HG03175 (cell line): Measurements from ENCODE around the gene MMP8.
A peak's percentile ranks its signal among the peaks of the same experiment; 100 is the strongest.

Source experiments
- ATAC-seq: cut with Tn5 transposase; IDR thresholded peaks from one replicate; pipeline ENCODE4 v1.9.1; 2021; ENCODE audit warnings: mild to moderate bottlenecking, moderate library complexity; ENCODE audit not compliant: unreplicated experiment

Gene MMP8

GRCh38 chr11:102722821-102723220, 1.9 kb downstream of the MMP8 start:
- ATAC-seq, result no peak

DNA sequence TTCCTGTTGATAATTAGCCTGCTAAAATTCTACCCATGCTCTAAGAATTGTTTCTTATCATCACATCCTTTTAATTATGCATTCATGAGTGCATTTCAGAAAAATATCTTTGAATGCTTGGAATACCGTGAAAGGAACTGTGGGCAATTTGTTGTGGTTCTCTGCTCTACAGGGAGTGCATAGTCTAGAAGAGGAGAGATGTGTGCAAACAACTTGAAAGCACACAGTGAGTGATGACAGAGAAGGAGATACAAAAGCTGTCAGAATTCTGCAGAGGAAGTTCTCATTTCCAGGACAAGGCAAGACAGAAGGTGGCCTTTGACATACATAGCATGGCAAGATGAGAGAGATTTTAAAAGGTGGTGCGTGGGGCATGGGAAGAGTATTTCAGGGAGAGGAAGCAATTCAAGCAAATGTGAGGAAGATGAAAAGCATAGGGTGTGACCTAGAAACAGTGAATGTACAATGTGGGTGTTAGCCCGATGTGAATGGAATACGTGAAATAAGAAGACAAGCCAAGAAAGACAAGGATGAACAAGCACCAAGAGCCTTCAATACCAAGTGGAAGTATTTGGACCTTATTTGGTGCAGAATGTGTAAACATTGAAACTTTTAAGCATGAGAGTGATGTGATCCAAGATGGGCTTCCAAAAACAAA, 5.0 kb downstream of the MMP8 start:
- ATAC-seq, result no peak

- no peak for ATAC-seq
Measured at GRCh38 chr11:102717280-102717679, 7.5 kb downstream of the MMP8 start.

- ATAC-seq, result peak; percentile 80
Measured at GRCh38 chr11:102716527-102716926, 8.2 kb downstream of the MMP8 start.

DNA sequence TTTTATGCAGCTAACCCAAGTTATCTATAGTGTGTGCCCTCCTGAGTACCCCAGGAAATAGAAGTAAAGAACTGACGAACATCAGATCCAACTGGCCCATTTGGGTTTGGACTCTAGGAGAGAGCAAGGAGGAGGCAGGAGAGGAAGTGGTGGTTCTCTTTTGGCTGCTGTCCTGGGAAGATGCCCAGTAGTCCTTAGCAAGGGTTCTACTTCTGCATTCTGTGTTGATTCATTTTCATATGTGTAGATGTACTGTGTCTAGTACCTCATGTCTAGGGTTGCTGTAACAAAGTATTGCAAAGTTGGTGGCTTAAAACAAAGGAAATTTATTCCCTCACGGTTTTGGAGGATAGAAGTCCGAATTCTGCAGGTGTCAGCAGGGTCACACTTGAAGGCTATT, 12.6 kb downstream of the MMP8 start:
- ATAC-seq, result no peak

- no peak for ATAC-seq
Measured at GRCh38 chr11:102709201-102709945, 15.4 kb downstream of the MMP8 start.

DNA sequence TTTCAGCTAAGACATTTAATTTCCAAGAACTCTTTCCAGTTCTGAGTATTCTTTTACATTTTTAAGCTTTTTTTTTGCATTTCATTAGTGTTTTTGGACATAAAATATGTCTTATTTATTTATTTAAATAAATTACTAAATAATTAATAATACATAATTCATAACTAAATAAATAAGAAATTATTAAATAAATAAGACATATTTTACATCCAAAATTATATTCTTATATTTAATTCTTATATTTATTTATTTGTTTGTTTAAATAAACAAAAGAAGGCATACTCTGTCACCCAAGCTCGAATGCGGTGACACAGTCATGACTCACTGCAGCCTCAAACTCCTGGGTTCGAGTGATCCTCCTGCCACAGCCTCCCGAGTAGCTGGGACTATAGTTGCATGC, 16.1 kb downstream of the MMP8 start:
- ATAC-seq, result no peak

- ATAC-seq, result no peak
Measured at GRCh38 chr11:102705626-102706025, 19.1 kb downstream of the MMP8 start, which contains the start of gene MMP27. TSS of gene MMP27 (minus strand) at chr11:102705769. CDS start at chr11:102705714, 55 bp downstream.

GRCh38 chr11:102704841-102705240, 19.9 kb downstream of the MMP8 start:
- no peak for ATAC-seq

- ATAC-seq, result no peak
Measured at GRCh38 chr11:102703826-102704493, 20.8 kb downstream of the MMP8 start.

GRCh38 chr11:102695201-102695600, 29.6 kb downstream of the MMP8 start:
- no peak for ATAC-seq

GRCh38 chr11:102685754-102686153, 39.0 kb downstream of the MMP8 start:
- no peak for ATAC-seq

DNA sequence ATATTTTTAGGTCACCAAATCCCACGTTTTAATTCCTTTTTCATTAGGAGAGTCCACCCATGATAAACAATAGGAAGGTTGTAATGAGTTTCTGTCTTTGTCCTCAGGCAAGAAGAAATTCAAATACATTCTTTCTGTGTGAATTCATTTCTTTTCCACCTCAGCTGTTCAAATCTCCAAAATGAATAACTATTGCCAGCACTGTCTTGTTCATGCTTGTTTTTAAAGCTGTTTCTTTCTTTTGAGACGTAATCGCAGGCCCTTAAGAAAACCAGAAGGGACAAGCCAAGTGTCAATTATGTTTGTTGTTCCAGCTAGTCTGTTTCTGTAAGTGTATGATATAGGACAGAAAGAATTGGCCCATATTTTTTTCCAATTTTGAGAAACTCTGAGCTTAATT, 39.4 kb downstream of the MMP8 start:
- no peak for ATAC-seq

DNA sequence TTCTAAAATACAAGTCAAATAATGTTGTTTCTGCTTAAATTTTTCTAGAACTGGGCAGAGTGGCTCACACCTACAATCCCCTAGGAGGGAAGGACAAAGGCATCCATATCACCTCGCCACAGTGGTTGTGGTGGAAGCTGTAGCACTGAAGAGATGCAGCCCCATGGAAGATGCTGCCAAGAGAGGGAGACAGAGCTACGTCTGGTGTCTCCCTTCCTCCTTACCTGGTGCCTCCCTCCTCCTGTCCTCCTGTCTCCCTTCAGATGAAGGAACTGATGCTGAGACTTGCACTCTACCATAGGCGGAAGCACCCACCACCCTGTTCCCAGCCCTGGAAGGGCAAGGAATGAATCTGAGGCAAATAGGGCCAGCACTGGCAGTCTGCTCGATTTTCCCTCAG, 41.5 kb downstream of the MMP8 start:
- ATAC-seq, result no peak

DNA sequence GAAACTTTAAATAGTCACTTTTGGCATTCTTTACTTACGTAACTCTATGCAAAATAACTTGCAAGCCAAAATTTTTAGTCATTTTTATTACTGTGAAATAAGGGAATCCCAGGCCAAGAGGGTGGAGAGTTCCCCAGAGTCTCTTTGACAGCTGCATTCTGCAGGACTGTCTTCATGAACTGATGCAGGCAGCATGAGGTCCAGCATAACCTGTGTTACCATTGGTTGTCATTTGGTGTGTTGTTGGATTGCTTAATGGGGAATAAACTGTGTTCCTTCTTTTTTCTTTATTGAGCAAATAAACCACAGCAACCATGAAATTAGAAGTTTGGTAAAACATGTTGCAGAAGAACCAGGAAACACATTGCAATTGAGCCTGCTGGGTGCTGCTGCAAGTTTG, 43.8 kb downstream of the MMP8 start:
- ATAC-seq, result no peak

DNA sequence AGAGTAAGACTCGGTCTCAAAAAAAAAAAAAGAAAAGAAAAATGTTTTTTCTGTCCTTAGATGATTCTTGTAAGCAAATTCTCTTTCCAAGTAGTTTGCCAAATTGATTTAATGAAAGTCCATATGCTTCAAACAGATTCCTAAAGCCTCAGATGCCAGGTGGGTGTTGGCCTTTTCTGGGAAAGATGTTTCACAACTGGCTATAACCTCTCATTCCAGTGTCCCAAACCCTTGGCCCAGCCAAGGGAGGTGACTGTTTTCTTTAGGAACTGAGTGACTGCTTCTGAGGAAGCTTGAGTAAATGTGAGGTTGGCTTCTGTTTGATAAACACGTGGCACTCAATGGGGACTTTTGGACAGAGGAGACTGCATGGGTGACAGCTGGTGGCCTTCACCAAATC, 46.7 kb downstream of the MMP8 start:
- no peak for ATAC-seq

- no peak for ATAC-seq
Measured at GRCh38 chr11:102676084-102676483, 48.7 kb downstream of the MMP8 start.

DNA sequence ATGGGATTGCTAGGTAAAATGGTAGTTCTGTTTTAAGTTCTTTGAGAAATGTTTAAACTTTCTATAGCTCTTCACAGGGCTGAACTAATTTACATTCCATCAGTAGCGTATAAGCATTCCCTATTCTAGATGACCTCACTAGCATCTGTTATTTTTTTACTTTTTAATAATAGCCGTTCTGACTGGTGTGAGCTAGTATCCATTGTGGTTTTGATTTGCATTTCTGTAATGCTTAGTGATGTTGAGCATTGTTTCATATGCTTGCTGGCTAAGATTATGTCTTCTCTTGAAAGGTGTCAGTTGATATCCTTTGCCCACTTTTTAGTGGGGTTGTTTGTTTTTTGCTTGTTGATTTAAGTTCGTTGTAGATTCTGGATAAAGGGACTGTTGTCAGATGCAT, 55.1 kb downstream of the MMP8 start:
- ATAC-seq, result peak; percentile 60

DNA sequence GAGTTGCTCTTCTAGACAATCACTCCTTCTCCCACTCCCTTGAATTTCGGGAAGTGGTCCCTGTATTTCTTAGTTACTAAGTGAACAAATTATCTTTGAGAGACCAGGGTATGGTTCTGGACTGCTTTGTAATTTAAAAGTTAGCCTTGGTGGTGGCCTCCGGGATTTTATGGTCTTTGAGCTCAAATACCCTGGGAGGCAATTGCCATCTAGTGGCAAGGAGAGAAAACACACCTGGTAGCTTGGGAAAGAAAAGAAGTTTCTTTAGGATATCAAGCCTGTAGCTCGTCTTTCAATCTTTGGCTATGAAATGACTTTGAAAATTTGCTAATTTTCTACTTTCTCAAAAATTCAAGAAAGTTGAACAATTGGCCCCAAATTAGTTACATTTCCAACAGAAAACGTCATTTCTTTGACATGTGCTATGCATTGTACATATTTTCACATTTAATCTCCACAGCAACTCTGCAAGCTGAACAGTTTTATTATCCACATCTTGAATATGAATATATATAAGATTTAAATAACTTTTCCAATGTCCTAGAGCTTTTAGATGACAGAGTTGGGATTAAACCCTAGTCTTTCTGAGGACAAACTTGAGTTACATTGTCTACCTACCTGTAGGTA, 58.3 kb downstream of the MMP8 start:
- ATAC-seq, result peak; percentile 55

- ATAC-seq, result no peak
Measured at GRCh38 chr11:102664001-102664752, 60.6 kb downstream of the MMP8 start.

DNA sequence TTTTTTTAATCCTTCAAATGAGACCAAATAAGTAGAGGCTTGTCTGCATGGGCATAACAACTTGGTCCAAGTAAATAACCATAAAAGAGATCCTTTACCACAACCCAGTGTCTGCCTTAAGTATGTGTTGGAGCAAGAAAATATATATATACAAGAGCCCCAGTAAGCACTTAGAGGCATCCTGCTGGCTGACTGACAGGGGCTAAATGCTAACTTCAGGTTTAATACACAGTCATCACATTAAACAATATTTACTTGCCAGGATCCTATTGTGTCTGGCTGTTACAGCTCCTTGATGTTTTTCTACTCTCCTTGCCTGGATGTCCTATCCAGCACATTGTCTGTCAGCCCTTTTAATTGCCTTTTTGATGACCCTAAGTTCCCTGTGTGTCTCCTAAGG, 62.1 kb downstream of the MMP8 start:
- ATAC-seq, result no peak
